Limb (tissue), 2 donors: ENCODE results near the gene ZNF160.

Experiments
- DNase-seq, 2 donors: peaks; one replicate each; pipeline ENCODE4 v3.0.0-alpha.2; 2016; ENCODE audit errors: extremely low spot score in 2 of 2

The ZNF160 gene

GRCh38 chr19:53019684-53020083 is 83.5 kb downstream of the ZNF160 start:
- DNase-seq = no peak
